ENCODE data around the gene CA10.

CA10 gene

GRCh38 chr17:51672065-51672464 is 486.4 kb downstream of the CA10 start:
- no peak for TF ChIP-seq CTCF (IDR thresholded peaks at IDR 0.05; ENCODE audit: insufficient read depth, low read length, poor library complexity, severe bottlenecking)
- TF ChIP-seq EZH2phosphoT487 (conservative IDR thresholded peaks at IDR 0.05; ENCODE audit: low read length), result no peak
- Histone ChIP-seq H3K9me2 (replicated peaks; ENCODE audit: insufficient read depth, low read length) (no peaks in the 10 kb centered on the region), H3K4me3 (ENCODE audit: insufficient read depth, low read length, poor library complexity, severe bottlenecking) (no peak overlapping the region), H2AFZ (ENCODE audit: low read depth, low read length, severe bottlenecking) (no peak overlapping the region), H3K4me2 (ENCODE audit: low read depth, low read length, poor library complexity, severe bottlenecking) (no peak overlapping the region), H3K27me3 (ENCODE audit: low read length) (no peaks in the 10 kb centered on the region), H3F3A (ENCODE audit: insufficient read depth) (no peaks in the 10 kb centered on the region), H3K9ac (ENCODE audit: low read length) (no peak overlapping the region), H3K79me2 (ENCODE audit: insufficient read depth, low read length) (no peaks in the 10 kb centered on the region), H3K36me3 (ENCODE audit: low read length) (no peaks in the 10 kb centered on the region), H3K27ac (ENCODE audit: low read depth, low read length) (no peak overlapping the region), H4K20me1 (ENCODE audit: low read depth, low read length) (no peaks in the 10 kb centered on the region), H3K9me3 (ENCODE audit: insufficient read depth, low read length) (no peaks in the 10 kb centered on the region)

- Histone ChIP-seq H4K20me1 (ENCODE audit: low read depth, low read length) (no peaks in the 10 kb centered on the region), H3K9me3 (ENCODE audit: insufficient read depth, low read length) (no peaks in the 10 kb centered on the region), H3K27ac (ENCODE audit: low read depth, low read length) (no peak overlapping the region), H3F3A (ENCODE audit: insufficient read depth) (no peaks in the 10 kb centered on the region), H3K9ac (ENCODE audit: low read length) (no peak overlapping the region), H2AFZ (ENCODE audit: low read depth, low read length, severe bottlenecking) (no peak overlapping the region), H3K4me3 (ENCODE audit: insufficient read depth, low read length, poor library complexity, severe bottlenecking) (no peak overlapping the region), H3K4me2 (ENCODE audit: low read depth, low read length, poor library complexity, severe bottlenecking) (no peak overlapping the region), H3K9me2 (replicated peaks; ENCODE audit: insufficient read depth, low read length) (no peaks in the 10 kb centered on the region), H3K36me3 (ENCODE audit: low read length) (no peaks in the 10 kb centered on the region), H3K27me3 (ENCODE audit: low read length) (no peaks in the 10 kb centered on the region), H3K79me2 (ENCODE audit: insufficient read depth, low read length) (no peaks in the 10 kb centered on the region)
- no peak for TF ChIP-seq CTCF (IDR thresholded peaks at IDR 0.05; ENCODE audit: insufficient read depth, low read length, poor library complexity, severe bottlenecking)
- TF ChIP-seq EZH2phosphoT487 (conservative IDR thresholded peaks at IDR 0.05; ENCODE audit: low read length), result no peak
These were observed 487.6 kb downstream of the CA10 start for GRCh38 chr17:51670899-51671298.

GRCh38 chr17:51668963-51669246 is 489.6 kb downstream of the CA10 start:
- Histone ChIP-seq H3K9me3 (ENCODE audit: insufficient read depth, low read length) (no peaks in the 10 kb centered on the region), H3K27ac (ENCODE audit: low read depth, low read length) (no peak overlapping the region), H2AFZ (ENCODE audit: low read depth, low read length, severe bottlenecking) (no peak overlapping the region), H3K9me2 (replicated peaks; ENCODE audit: insufficient read depth, low read length) (no peaks in the 10 kb centered on the region), H3K27me3 (ENCODE audit: low read length) (no peaks in the 10 kb centered on the region), H3K4me3 (ENCODE audit: insufficient read depth, low read length, poor library complexity, severe bottlenecking) (no peak overlapping the region), H3K36me3 (ENCODE audit: low read length) (no peaks in the 10 kb centered on the region), H3K79me2 (ENCODE audit: insufficient read depth, low read length) (no peaks in the 10 kb centered on the region), H3K4me2 (ENCODE audit: low read depth, low read length, poor library complexity, severe bottlenecking) (no peak overlapping the region), H3K9ac (ENCODE audit: low read length) (no peak overlapping the region), H3F3A (ENCODE audit: insufficient read depth) (no peaks in the 10 kb centered on the region), H4K20me1 (ENCODE audit: low read depth, low read length) (no peaks in the 10 kb centered on the region)
- TF ChIP-seq CTCF (IDR thresholded peaks at IDR 0.05; ENCODE audit: insufficient read depth, low read length, poor library complexity, severe bottlenecking) (no peak), EZH2phosphoT487 (conservative IDR thresholded peaks at IDR 0.05; ENCODE audit: low read length) (no peak)

Measured in SU-DHL-6 (cell line).